ENCODE results near the gene DGCR6L. TPM values are rescaled to one million over a fixed set of nuclear protein-coding genes. Genes with fewer than 3 reads are reported as not detected.
"Not testable (repeated sequence)": the region's sequence is repeated elsewhere in the genome, so short reads cannot be mapped to it uniquely, and the experiment has no call there.

The DGCR6L gene
- total RNA-seq = 28.9 TPM

DNA sequence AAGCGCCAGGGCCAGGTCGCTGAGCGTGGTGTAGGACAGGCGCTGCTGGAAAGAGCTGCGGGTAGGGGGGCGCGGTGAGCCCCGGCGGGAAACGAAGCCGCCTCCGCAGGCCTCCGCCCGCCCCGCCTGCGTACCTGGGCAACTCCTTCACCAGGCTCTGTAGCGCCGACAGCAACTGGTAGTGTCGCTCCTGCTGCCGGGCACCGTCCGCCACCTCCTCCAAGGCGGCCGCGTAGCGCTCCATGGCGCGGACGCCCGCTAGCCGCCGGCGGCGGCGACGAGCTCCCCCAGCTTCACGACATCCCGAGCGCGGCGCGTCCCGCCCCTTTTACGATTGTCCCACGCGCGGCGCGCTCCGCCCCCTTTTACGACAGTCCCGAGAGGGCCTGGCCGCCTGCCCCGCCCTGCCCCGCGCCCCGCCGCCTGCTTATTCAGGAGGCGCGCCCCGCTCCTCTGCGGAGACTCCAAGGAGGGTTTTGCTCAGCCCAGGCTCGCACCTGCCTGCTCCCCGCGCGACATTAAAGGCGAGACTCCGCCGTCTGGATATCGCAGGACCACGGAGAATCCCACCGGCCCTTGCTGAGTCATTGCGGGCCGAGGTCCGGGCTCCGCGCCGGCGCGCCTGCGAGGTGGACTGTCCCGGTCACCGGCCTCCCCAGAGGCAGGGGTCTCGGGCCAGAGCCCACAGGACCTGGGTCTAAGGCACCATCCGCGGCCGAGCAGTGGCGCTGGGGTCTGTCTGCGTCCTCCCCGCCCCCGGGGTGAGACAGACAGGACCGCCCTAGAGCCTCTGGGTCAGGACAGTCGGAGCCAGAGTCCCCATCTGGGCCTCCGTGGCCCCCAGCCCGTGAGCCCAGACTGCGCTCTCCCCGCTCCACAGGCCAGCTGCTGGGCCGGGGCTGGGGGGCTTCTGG is at the start of gene DGCR6L:
DGCR6L (minus strand) TSS at position 316 of the 914 bp plus-strand sequence; CDS start at position 244, 72 bp downstream.
- peak; percentile 95 for ATAC-seq
- intact Hi-C loops (cut with DNase I) = no loop called here
- DNase-seq (ENCODE audit: low spot score) = peak; percentile 98

DNA sequence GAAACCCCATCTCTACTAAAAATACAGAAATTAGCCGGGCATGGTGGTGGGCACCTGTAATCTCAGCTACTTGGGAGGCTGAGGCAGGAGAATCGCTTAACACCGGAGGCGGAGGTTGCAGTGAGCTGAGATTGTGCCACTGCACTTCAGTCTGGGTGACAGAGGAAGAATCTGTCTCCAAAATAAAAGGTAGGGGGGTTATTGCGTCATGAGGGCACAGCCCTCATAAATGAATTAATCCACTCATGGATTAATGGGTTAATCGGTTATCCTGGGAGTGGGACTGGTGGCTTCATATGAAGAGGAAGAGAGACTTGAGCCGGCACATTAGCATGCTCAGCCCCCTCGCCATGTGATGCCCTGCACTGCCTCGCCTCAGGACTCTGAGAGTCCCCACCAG is 49.0 kb upstream of the DGCR6L start:
- DNase-seq (ENCODE audit: low spot score); ATAC-seq; intact Hi-C loops (cut with DNase I): not testable (repeated sequence)

DNA sequence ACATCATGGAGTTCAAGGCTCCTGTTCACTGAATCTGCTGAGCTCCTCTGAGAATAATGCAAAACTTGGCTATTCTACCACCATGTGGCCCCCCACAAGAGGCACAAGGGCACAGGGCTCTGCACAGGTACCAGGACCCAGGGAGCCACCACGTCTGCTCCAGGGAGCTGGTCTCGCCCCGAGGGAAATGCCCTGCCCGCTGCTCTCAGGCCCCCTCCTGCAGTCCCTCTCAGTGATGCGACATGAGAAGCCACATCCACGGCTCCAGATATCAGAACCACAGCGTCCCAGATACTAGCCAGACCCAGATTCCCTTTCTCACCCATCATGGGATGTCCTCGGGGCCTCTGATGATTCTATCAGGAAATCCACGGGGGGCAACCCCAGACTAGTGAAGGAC is 47.0 kb upstream of the DGCR6L start:
- DNase-seq (ENCODE audit: low spot score); ATAC-seq; intact Hi-C loops (cut with DNase I): not testable (repeated sequence)

DNA sequence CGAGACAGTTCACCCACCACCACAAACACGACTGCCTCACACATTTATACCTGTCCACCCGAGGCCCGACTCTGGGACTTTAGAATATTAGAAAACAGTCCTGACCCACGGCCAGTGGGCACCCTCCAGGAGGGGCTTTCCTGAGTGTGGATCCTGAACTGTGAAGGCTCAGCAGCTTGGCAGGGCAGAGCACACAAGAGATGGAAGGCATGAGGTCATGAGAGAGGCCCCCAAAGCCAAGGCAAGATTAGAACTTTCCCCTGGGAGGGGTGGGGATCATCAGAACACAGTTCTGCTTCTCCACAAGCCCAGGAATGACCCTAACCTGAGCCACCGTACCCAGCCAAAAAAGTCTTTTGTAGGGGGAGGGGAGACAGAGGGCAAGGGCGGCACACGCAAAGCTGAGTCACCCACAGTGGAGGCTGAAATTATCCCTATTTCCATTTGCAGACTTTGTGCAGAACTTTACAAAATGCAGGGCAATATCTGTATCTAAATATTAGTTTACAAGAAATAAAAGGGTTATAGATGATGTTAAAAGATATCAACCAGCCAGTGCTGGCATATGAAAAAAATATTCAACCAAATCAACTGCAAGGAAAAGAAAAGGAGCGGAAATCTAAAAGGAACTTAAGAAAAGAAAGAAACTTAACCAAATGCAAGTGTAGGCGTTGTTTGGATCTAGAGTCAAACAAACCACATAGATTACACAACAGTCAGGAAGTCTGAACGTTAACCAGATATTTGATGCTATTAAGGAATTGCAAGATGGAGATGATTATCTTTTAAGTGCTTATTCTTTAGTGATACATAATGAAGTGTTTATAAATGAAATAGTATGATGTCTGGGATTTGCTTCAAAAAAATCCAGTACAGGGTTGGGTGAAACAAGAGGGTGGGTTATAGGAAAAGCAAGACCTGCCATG is 44.7 kb upstream of the DGCR6L start:
- ATAC-seq; DNase-seq (ENCODE audit: low spot score); intact Hi-C loops (cut with DNase I): not testable (repeated sequence)

DNA sequence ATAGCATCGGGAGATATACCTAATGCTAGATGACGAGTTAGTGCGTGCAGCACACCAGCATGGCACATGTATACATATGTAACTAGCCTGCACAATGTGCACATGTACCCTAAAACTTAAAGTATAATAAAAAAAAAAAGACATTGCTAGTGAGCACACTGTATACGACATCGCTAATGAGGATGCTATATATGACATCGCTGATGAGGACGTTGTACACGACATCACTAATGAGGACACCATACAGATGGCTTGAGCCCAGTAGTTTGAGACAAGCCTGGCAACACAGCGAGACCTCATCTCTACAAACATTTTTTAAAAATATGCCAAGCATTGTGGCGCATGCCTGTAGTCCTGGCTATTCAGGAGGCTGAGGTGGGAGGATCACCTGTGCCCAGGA is 42.5 kb upstream of the DGCR6L start:
- DNase-seq (ENCODE audit: low spot score); intact Hi-C loops (cut with DNase I); ATAC-seq: not testable (repeated sequence)

DNA sequence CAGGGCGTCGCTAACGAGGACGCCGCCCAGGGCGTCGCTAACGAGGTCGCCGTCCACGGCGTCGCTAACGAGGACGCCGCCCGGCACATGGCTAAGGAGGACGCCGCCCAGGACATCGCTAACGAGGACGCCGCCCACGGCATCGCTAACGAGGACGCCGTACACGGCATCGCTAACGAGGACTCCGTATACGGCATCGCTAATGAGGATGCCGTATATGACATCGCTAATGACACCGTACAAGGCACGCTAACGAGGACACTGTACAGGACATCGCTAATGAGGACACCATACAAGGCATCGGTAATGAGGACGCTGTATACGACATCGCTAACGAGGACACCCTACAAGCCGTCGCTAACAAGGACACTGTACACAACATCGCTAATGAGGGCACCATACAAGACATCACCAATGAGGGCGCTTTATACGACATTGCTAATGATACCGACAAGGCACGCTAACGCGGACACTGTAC is 41.9 kb upstream of the DGCR6L start:
- ATAC-seq; intact Hi-C loops (cut with DNase I); DNase-seq (ENCODE audit: low spot score): not testable (repeated sequence)

DNA sequence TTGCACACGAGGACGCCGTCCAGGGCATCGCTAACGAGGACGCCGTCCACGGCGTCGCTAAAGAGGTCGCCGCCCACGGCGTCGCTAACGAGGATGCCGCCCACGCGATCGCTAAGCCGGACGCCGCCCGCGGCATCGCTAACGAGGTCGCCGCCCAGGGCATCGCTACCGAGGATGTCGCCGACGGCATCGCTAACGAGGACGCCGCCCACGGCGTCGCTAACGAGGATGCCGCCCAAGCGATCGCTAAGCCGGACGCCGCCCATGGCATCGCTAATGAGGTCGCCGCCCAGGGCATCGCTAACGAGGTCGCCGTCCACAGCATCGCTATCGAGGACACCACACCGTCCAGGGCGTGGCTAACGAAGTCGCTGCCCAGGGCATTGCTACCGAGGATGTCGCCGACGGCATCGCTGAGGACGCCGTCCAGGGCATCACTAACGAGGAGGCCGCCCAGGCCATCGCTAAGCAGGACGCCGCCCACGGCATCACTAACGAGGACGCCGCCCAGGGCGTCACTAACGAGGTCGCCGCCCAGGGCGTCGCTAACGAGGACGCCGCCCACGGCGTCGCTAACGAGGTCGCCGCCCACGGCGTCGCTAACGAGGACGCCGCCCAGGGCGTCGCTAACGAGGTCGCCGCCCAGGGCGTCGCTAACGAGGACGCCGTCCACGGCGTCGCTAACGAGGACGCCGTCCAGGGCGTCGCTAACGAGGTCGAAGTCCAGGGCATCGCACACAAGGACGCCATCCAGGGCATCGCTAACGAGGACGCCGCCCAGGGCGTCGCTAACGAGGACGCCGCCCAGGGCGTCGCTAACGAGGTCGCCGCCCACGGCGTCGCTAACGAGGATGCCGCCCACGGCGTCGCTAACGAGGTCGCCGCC is 41.2 kb upstream of the DGCR6L start:
- ATAC-seq; intact Hi-C loops (cut with DNase I): not testable (repeated sequence)

DNA sequence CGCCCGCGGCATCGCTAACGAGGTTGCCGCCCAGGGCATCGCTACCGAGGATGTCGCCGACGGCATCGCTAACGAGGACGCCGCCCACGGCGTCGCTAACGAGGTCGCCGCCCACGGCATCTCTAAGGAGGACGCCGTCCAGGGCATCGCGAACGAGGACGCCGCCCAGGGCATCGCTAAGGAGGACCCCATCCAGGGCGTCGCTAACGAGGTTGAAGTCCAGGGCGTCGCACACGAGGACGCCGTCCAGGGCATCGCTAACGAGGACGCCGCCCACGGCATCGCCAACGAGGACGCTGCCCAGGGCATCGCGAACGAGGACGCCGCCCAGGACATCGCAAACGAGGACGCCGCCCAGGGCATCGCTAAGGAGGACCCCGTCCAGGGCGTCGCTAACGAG is 40.4 kb upstream of the DGCR6L start:
- DNase-seq (ENCODE audit: low spot score); ATAC-seq; intact Hi-C loops (cut with DNase I): not testable (repeated sequence)

More for the DNA sequence above, 41.2 kb upstream of the DGCR6L start:
- DNase-seq (ENCODE audit: low spot score) = not testable (repeated sequence)

DNA sequence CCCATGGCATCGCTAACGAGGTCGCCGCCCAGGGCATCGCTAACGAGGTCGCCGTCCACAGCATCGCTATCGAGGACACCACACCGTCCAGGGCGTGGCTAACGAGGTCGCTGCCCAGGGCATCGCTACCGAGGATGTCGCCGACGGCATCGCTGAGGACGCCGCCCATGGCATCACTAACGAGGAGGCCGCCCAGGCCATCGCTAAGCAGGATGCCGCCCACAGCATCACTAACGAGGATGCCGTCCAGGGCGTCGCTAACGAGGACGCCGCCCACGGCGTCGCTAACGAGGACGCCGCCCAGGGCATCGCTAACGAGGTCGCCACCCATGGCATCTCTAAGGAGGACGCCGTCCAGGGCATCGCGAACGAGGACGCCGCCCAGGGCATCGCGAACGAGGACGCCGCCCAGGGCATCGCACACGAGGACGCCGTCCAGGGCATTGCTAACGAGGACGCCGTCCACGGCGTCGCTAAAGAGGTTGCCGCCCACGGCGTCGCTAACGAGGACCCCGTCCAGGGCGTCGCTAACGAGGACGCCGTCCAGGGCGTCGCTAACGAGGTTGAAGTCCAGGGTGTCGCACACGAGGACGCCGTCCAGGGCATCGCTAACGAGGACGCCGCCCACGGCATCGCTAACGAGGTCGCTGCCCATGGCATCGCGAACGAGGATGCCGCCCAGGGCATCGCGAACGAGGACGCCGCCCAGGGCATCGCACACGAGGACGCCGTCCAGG is 38.8 kb upstream of the DGCR6L start:
- ATAC-seq; DNase-seq (ENCODE audit: low spot score); intact Hi-C loops (cut with DNase I): not testable (repeated sequence)

DNA sequence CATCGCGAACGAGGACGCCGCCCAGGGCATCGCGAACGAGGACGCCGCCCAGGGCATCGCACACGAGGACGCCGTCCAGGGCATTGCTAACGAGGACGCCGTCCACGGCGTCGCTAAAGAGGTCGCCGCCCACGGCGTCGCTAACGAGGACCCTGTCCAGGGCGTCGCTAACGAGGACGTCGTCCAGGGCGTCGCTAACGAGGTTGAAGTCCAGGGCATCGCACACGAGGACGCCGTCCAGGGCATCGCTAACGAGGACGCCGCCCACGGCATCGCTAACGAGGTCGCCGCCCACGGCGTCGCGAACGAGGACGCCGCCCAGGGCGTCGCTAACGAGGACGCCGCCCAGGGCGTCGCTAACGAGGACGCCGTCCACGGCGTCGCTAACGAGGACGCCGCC is 38.1 kb upstream of the DGCR6L start:
- ATAC-seq; intact Hi-C loops (cut with DNase I); DNase-seq (ENCODE audit: low spot score): not testable (repeated sequence)

DNA sequence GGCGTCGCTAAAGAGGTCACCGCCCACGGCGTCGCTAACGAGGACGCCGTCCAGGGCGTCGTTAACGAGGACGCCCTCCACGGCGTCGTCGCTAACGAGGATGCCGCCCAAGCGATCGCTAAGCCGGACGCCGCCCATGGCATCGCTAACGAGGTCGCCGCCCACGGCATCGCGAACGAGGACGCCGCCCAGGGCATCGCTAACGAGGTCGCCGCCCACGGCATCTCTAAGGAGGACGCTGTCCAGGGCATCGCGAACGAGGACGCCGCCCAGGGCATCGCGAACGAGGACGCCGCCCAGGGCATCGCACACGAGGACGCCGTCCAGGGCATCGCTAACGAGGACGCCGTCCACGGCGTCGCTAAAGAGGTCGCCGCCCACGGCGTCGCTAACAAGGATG is 37.0 kb upstream of the DGCR6L start:
- DNase-seq (ENCODE audit: low spot score); intact Hi-C loops (cut with DNase I); ATAC-seq: not testable (repeated sequence)

DNA sequence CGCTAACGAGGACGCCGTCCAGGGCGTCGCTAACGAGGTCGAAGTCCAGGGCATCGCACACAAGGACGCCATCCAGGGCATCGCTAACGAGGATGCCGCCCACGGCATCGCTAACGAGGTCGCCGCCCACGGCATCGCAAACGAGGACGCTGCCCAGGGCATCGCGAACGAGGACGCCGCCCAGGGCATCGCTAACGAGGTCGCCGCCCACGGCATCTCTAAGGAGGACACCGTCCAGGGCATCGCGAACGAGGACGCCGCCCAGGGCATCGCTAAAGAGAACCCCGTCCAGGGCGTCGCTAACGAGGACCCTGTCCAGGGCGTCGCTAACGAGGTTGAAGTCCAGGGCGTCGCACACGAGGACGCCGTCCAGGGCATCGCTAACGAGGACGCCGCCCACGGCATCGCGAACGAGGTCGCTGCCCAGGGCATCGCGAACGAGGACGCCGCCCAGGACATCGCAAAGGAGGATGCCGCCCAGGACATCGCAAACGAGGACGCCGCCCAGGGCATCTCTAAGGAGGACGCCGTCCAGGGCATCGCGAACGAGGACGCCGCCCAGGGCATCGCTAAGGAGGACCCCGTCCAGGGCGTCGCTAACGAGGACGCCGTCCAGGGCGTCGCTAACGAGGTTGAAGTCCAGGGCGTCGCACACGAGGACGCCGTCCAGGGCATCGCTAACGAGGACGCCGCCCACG is 36.2 kb upstream of the DGCR6L start:
- ATAC-seq; intact Hi-C loops (cut with DNase I): not testable (repeated sequence)

DNA sequence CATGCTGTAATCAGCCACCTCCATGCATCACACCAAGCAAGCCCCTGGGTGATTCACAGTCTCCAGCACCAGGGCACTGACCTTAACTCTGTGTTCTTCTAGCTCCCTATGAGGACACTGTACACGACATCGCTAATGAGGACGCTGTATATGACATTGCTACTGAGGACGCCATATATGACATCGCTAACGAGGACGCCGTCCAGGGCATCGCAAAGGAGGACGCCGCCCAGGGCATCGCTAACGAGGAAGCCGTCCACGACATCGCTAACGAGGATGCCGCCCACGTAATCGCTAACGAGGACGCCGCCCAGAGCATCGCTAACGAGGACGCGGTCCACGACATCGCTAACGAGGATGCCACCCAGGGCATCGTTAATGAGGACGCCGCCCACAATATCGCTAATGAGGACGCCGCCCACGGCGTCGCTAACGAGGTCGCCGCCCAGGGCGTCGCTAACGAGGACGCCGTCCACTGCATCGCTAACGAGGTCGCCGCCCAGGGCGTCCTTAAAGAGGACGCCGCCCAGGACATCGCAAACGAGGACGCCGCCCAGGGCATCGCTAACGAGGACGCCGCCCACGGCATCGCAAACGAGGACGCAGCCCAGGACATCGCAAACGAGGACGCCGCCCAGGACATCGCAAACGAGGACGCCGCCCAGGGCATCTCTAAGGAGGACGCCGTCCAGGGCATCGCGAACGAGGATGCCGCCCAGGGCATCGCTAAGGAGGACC is 34.5 kb upstream of the DGCR6L start:
- ATAC-seq = no peak
- DNase-seq (ENCODE audit: low spot score) = no peak
- intact Hi-C loops (cut with DNase I) = no loop called here

More for the DNA sequence above, 36.2 kb upstream of the DGCR6L start:
- DNase-seq (ENCODE audit: low spot score) = not testable (repeated sequence)

DNA sequence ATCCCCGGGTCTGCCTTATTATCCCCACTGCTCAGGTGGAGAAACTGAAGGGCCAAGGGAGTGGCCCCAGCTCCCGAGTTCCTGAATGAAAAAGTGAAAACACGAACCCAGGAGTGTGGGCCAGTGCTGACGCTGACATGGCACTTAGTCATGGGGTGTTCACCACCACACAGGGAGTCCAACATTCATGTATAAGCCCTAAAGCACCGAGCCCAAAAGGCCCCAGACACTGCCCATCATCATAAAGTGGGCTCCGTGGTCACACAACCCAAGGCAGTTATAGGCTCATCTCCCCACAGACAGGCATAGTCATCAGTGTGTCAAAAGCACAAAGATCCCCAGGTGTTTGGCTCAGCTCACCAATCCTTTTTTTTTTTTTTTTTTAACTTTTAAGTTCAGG is 32.7 kb upstream of the DGCR6L start:
- ATAC-seq = not testable (repeated sequence)

DNA sequence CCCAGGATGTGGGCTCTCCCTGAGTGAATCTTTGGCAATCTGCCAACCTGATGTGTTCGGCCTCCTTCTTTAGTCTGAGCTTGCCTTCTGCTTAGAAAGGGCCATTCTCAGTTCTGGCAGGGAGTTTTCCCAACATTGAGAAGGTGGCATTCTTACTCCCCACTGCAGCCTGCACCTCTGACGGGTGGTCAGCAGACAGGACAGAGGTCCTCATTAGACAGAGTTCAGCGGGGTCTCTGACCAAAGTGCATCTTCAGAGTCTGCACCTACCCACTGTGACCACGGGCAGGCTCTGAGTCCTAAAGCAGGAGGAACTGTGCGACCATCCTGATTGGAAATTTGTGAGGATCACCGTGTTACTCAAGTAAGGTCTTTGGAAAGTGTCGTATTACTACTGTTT is 26.7 kb upstream of the DGCR6L start:
- DNase-seq (ENCODE audit: low spot score); ATAC-seq; intact Hi-C loops (cut with DNase I): not testable (repeated sequence)

More for the DNA sequence above, 32.7 kb upstream of the DGCR6L start:
- intact Hi-C loops (cut with DNase I); DNase-seq (ENCODE audit: low spot score): not testable (repeated sequence)

DNA sequence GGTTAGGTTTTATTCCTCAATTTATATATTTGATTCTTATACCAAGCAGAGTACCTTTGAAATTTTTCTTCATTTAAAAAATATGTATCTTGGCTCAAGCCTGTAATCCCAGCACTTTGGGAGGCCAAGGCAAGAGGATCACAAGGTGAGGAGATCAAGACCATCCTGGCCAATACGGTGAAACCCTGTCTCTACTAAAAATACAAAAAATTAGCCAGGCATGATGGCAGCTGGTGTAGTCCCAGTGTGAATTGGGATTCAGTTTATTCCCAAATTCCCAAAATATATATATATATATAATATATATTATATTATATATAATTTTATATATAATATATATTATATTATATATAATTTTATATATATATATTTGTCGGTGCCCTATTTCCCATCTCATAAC is 18.4 kb upstream of the DGCR6L start:
- ATAC-seq; intact Hi-C loops (cut with DNase I): not testable (repeated sequence)

More for the DNA sequence above, 18.4 kb upstream of the DGCR6L start:
- DNase-seq (ENCODE audit: low spot score) = not testable (repeated sequence)
